Fibroblast of lung (primary cell): ENCODE measurements around the gene BBS9.

Experiments
- EZH2 ChIP-seq: IDR thresholded peaks from 2 replicates; pipeline ENCODE4 v1.5.1; 2012; ENCODE audit warnings: low read length, control low read depth, mild to moderate bottlenecking; ENCODE audit errors: missing control alignments
- TF ChIP-seq, protein P1 (sequence below), 2 donors: IDR thresholded peaks in 1 of 2; conservative IDR thresholded peaks in 1 of 2; 1 replicate in 1 of 2; 2 replicates in 1 of 2; pipeline ENCODE4 v1.5.1; 2011 to 2012; ENCODE audit warnings: low read length in 2 of 2, control low read depth in 1 of 2, inconsistent platforms in 1 of 2, low read depth in 1 of 2, mild to moderate bottlenecking in 1 of 2

DNA sequence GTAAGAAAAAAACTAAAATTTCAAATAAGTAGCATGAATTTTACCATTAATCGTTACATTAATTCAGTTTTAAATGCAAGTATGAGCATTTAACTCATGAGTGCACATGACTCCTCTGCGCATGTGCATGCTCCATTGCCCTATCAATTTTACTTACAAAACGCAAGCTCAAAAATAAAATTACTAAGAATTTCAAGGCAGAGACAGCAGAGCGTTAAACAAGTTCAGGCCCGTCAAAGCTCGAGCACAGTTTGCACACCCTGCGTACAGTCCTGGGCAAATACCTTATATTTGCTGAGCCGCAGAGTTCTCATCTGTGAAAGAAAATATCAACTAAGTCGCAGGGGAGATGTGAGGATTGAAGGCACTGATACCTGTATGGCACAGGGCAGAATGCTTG is 373.6 kb downstream of the BBS9 start:
- TF ChIP-seq, protein P1, sequence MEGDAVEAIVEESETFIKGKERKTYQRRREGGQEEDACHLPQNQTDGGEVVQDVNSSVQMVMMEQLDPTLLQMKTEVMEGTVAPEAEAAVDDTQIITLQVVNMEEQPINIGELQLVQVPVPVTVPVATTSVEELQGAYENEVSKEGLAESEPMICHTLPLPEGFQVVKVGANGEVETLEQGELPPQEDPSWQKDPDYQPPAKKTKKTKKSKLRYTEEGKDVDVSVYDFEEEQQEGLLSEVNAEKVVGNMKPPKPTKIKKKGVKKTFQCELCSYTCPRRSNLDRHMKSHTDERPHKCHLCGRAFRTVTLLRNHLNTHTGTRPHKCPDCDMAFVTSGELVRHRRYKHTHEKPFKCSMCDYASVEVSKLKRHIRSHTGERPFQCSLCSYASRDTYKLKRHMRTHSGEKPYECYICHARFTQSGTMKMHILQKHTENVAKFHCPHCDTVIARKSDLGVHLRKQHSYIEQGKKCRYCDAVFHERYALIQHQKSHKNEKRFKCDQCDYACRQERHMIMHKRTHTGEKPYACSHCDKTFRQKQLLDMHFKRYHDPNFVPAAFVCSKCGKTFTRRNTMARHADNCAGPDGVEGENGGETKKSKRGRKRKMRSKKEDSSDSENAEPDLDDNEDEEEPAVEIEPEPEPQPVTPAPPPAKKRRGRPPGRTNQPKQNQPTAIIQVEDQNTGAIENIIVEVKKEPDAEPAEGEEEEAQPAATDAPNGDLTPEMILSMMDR (conservative IDR thresholded peaks at IDR 0.05 in 1 of 2, IDR thresholded peaks at IDR 0.05 in 1 of 2; ENCODE audit: low read depth in 1 of 2, low read length in 2 of 2), result no peak
- no peak for TF ChIP-seq EZH2
